ENCODE measurements around the gene UBAC1. TPM values are rescaled to one million over a fixed set of nuclear protein-coding genes. Genes with fewer than 3 reads are reported as not detected.
A peak's percentile ranks its signal among the peaks of the same experiment; 100 is the strongest.

Gene UBAC1
- total and polyA plus RNA-seq, 9 of the 15 experiments (the other 6 are each of a cell fraction or from before 2014, with no cell fraction given), result 94.0 to 399 (median 228) TPM

GRCh38 chr9:135971892-135972291, 10.7 kb upstream of the UBAC1 start (continued):
- TF ChIP-seq SREBF1 (IDR thresholded peaks at IDR 0.05; ENCODE audit: borderline replicate concordance, low read depth, low read length) (peak; percentile 60; the same call in 1 of the 2 replicates), PHTF2 (CRISPR knock-in tag; IDR thresholded peaks at IDR 0.05) (no peak), RB1 (IDR thresholded peaks at IDR 0.05; ENCODE audit: low read depth) (peak; percentile 61; the same call in 1 of the 2 replicates), KLF16 (IDR thresholded peaks at IDR 0.05) (no peak), TOE1 (IDR thresholded peaks at IDR 0.05; ENCODE audit: borderline replicate concordance) (no peak), TOE1 (CRISPR knock-in tag; IDR thresholded peaks at IDR 0.05; ENCODE audit: borderline replicate concordance, low read depth) (peak; percentile 90; the same call in 1 of the 2 replicates), THRA (IDR thresholded peaks at IDR 0.05) (no peak), NR1H2 (CRISPR knock-in tag; IDR thresholded peaks at IDR 0.05) (peak; percentile 90), PTTG1 (tag; IDR thresholded peaks at IDR 0.05; ENCODE audit: low read depth) (no peak), ETV1 (tag; conservative IDR thresholded peaks at IDR 0.05; ENCODE audit: low read depth) (no peak), PREB (CRISPR knock-in tag; IDR thresholded peaks at IDR 0.05) (no peak), MAFF (IDR thresholded peaks at IDR 0.05; ENCODE audit: low read length) (no peak), LARP7 (IDR thresholded peaks at IDR 0.05) (no peak), ZNF316 (IDR thresholded peaks at IDR 0.05) (no peak), CGGBP1 (CRISPR knock-in tag; IDR thresholded peaks at IDR 0.05) (no peak), SAFB (IDR thresholded peaks at IDR 0.05; ENCODE audit: borderline replicate concordance, low read depth, low read length) (no peak), ZNF282 (CRISPR knock-in tag; IDR thresholded peaks at IDR 0.05) (peak; percentile 81; the same call in 1 of the 2 replicates), MEF2D (tag; conservative IDR thresholded peaks at IDR 0.05; ENCODE audit: low read depth) (0 out of 2 replicates have a peak, but pooled peaks have one; percentile 30), NFE2L1 (tag; IDR thresholded peaks at IDR 0.05; ENCODE audit: borderline replicate concordance, low read depth) (no peak), GATAD2B (IDR thresholded peaks at IDR 0.05; ENCODE audit: borderline replicate concordance) (no peak), ZNF12 (CRISPR knock-in tag; IDR thresholded peaks at IDR 0.05) (peak; percentile 80; the same call in 1 of the 2 replicates), ZC3H11A (IDR thresholded peaks at IDR 0.05; ENCODE audit: low read depth, low read length) (no peak), ZBTB17 (CRISPR knock-in tag; IDR thresholded peaks at IDR 0.05) (no peak), SMAD4 (CRISPR knock-in tag; conservative IDR thresholded peaks at IDR 0.05) (peak; percentile 80), MBD1 (CRISPR knock-in tag; IDR thresholded peaks at IDR 0.05) (no peak), NFE2 (IDR thresholded peaks at IDR 0.05; ENCODE audit: low read depth) (no peak), E2F3 (CRISPR knock-in tag; IDR thresholded peaks at IDR 0.05) (no peak), DACH1 (IDR thresholded peaks at IDR 0.05; ENCODE audit: partially characterized antibody) (peak; percentile 42), CAMTA2 (CRISPR knock-in tag; conservative IDR thresholded peaks at IDR 0.05) (no peak)
